Kidney tubule cell (primary cell): ENCODE results near the gene ILKAP.

ENCODE experiments used
- DNase-seq: peaks from one replicate; pipeline ENCODE4 v3.0.0-alpha.2; 2018; ENCODE audit warnings: low spot score

Gene ILKAP

GRCh38 chr2:238203094-238203972, at the start of gene ILKAP:
Gene ILKAP (minus strand): TSS chr2:238203695. CDS start chr2:238203553, 142 bp downstream.
- DNase-seq = peak; percentile 89

GRCh38 chr2:238252766-238253630, 49.5 kb upstream of the ILKAP start:
- no peak for DNase-seq

DNA sequence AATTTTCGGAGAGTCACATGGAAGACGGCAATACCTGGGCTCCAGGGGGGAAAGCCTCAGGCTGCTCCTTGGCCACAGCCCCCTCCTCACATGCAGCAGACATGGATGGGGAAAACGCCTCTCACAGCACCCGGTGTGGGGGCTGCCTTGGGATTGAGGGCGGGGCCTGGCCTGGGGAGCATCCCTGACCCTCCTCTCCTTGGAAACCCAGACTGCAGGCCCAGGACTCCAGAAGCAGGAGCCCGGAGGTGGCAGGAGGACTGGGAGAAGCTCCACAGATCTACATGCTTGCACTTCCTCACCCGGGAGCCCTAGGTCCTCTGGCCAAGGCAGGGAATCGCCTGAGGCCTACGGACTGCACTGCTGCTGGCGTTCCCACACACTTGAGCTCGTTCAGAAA, 48.5 kb upstream of the ILKAP start:
- no peak for DNase-seq

- DNase-seq = no peak
Observed at GRCh38 chr2:238251331-238251730, 47.8 kb upstream of the ILKAP start.

DNA sequence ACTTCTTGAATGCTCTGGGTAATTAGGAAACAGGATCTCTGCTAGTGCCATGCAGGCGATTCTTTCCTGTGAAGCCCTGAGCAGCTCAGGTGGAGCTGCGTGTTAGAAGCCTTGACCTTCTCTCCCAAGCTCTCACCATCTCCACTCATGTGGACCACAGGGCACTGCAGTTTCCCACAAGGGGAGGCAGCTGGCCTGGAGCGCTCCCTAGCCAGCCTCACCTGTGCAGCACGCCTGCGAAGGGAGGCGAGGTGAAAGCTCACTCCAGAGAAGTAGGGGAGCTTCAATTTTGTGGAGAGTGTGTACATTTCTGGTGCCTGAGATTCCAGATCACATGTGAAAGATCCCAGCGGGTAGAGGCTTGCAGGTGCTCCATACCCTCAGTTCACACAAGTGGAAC, 47.4 kb upstream of the ILKAP start:
- DNase-seq = no peak

DNA sequence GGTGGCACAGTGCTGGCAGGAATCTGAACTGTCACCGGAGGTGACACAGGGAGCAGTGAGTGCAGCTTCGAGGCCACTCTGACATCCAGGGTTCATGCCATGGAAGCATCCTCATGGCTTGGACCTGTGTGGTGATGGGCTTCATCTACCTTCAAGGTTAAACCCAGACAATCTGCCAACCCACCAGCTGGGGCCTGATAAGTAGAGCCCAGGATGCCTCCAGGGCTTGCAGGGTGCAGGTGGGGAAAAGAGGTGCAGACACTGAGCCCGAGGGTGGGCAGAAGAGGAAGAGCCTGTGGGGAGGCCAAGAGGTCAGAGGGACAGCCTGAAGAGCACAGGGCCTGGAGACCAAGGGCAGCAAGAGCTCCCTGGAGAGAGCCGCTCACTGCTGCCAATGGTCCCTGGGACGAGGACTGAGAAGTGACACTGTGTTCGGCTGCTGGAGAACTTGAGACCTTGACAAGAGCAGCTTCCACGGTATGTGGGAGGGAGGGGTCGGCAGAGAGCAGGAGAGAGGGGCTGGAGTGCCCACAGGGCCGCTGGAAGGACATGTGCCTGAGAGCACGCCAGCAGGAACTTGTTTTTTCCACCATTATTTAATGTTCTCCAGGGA, 44.5 kb upstream of the ILKAP start:
- DNase-seq = no peak

DNA sequence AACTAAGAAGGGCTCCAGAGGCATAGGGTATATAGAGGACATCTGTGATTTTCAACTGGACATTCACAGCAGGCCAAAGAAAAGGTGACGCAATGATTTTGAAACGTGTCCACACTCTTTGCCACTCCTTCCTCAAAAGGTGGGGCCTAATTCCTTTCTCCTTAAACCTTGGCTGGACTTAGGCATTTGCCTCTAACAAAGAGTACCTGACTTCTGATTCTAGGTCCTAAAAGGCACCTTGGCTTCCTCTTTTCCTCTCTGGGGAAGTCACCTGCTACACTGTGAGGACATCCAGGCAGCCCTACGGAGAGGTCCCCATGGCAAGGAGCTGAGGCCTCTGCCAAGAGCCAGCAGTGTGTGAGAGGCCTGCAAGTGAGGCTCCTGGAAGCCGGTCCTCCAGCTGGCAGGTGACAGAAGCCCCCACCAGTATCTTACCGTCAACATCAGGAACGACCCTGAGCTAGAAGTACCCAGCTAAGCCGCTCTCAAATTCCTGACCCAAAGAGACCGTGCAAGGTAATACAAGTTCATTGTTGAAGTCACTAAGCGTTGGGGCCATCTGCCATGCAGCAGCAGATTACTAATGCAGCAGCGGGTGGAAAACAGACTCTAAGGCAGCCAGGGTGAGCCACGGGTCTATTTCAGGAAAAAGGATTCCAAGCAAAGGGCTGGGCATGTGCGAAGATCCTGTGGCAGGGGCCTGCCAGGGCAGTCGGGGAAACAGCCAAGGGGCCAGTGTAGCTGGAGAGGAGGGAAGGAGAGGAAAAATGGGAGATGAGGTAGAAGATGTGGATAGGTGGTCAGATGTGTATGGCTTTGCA, 43.7 kb upstream of the ILKAP start:
- no peak for DNase-seq

- DNase-seq = no peak
Observed at GRCh38 chr2:238244151-238244550, 40.7 kb upstream of the ILKAP start.

- DNase-seq = no peak
Observed at GRCh38 chr2:238243496-238244076, 40.1 kb upstream of the ILKAP start.

GRCh38 chr2:238242731-238243495, 39.4 kb upstream of the ILKAP start:
- no peak for DNase-seq

- no peak for DNase-seq
Observed at GRCh38 chr2:238241970-238242369, 38.5 kb upstream of the ILKAP start.

GRCh38 chr2:238240757-238241711, 37.5 kb upstream of the ILKAP start:
- DNase-seq = peak; percentile 31

DNA sequence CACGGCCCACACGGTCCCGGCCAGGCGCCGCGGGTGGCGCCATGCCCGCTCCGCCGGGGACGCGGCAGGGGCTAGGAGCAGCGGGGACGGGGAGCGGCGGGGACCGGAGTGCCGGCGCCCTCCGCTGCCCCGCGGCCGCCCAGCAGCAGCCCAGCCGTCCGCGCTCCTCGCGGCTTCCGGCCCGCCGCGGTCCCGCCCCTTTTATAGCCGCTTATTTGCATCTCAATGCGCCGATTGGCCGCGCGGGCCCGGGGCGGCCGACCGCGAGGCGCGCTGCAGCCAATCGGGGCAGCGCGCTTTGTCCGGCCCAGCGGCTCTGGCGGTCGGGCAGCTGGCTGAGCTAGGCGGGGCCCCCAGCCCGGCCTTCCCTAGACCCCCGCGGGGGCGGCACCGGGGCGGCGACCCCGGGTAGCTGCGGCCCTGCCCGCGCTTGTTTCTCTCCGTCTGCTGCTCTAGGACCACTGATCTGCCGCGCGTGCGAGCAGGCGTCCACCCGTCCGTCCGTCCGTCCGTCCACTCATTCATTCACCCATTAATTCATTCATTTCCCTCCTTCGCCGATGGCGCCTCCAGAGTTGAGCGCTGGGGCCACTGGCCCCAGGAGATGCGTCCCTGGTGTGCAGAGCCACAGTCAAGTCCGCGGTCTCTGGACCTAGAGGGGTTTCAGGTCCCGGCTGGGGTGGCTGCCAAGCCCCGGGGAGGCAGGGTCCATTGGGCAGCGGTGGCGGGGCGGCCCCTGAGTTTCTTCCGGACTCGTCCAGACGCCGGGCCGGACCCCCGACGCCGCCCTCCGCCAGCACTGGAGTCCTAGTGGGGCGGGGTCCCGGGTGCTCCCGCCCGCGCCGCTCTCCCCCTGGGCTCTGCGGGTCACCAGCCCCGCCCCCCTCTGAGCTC, 36.6 kb upstream of the ILKAP start, which contains the start of gene HES6:
Gene HES6, minus strand, starts transcription at position 176 of the 894 bp plus-strand sequence. Its CDS starts 133 bp downstream, at position 43.
- DNase-seq = peak; percentile 92

DNA sequence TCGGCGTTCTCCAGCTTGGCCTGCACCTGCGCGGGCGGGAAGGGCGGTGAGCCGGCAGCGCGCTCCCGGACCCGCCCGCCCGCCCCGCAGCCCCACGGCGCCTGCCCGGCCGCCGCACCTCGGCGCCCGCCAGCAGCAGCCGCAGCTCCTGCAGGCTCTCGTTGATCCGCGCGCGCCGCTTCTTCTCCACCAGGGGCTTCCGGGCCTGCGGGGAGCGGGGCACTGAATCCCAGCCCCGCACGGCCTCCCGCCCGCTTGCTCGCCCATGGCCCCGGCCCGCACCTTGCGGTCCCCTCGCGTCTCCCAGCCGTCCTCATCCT, 36.0 kb upstream of the ILKAP start:
- DNase-seq = no peak

DNA sequence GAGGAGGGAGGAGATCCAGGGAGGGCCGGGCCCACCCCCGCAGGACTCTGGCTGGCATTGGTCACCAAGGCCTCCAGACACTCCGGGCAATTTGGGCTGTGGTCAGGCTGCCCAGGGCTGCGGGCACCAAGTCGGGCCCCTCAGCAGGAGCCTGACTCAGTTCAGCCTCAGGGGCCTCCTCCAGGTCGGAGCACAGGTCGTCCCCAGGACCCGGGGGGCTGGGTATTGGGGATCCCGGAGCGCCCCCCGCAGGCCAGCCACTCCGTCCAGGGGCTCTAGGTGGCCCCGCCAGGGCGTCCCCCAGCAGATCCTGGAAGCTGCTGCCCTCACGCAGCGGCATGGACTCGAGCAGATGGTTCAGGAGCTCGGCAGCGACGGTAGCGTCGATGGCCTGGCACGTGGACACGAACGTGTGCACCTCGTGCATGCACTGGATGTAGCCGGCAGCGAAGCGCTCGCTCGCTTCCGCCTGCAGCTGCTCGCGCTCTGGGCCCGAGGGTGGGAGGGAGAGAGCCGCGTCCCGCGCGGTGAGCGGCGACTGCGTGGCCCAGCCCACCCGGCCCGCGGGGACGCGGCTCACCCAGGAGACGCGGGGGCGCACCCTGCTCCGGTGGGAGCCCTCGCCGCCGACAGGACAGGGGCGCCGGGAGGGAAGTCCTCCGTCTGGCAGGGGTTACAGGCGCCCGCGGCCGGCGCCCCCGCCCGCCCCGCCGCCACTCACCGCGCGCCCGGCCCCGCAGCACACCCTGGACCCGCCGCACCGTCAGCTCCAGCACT, 35.5 kb upstream of the ILKAP start:
- no peak for DNase-seq

GRCh38 chr2:238238311-238238765, 34.8 kb upstream of the ILKAP start:
- DNase-seq = no peak

- DNase-seq = no peak
Observed at GRCh38 chr2:238237431-238238135, 34.1 kb upstream of the ILKAP start.
